Stomach (tissue), 9 donors: Measurements from ENCODE around the gene AKAP13. TPM values are rescaled to one million over a fixed set of nuclear protein-coding genes. Genes with fewer than 3 reads are reported as not detected.

Experiments used
- DNase-seq, 2 donors: peaks; one replicate each; pipeline versions ENCODE4 v3.0.0 to v3.0.0-alpha.2; 2013 to 2019
- H3K27ac ChIP-seq, 5 donors: fragments of 200-600 bp in 4 of 5; sonication (generic) in 4 of 5; one replicate each; pipeline ENCODE4 v1.5.1; 2013 to 2019; ENCODE audit warnings: mild to moderate bottlenecking in 1 of 5, moderate library complexity in 1 of 5
- H3K27me3 ChIP-seq, 3 donors: fragments of 200-600 bp; sonication (generic); one replicate each; pipeline ENCODE4 v1.5.1; 2017 to 2019; ENCODE audit warnings: mixed run types in 1 of 3
- H3K36me3 ChIP-seq, 4 donors: fragments of 200-600 bp; sonication (generic); 1 replicate in 3 of 4; 2 replicates in 1 of 4; pipeline ENCODE4 v1.5.1; 2016 to 2019
- H3K4me1 ChIP-seq, 4 donors: fragments of 200-600 bp; sonication (generic); one replicate each; pipeline ENCODE4 v1.5.1; 2016 to 2019
- H3K4me3 ChIP-seq, 4 donors: fragments of 200-600 bp; sonication (generic) in 3 of 4; one replicate each; pipeline ENCODE4 v1.5.1; 2016 to 2019; ENCODE audit warnings: mild to moderate bottlenecking in 1 of 4
- H3K9me3 ChIP-seq, 4 donors: fragments of 200-600 bp; sonication (generic); one replicate each; pipeline ENCODE4 v1.5.1; 2016 to 2019
- EP300 ChIP-seq: sonication (generic); formaldehyde crosslinking; IDR thresholded peaks from one replicate; pipeline ENCODE4 v1.6.1; 2017; ENCODE audit warnings: antibody characterized with exemption
- POLR2A ChIP-seq, 4 donors: fragments of 450-650 bp; IDR thresholded peaks; one replicate each; pipeline ENCODE4 v1.6.1; 2016; ENCODE audit warnings: antibody characterized with exemption in 4 of 4, control low read depth in 2 of 4, mild to moderate bottlenecking in 1 of 4, moderate library complexity in 1 of 4
- POLR2AphosphoS5 ChIP-seq, 3 donors: sonication (generic); formaldehyde crosslinking; IDR thresholded peaks; one replicate each; pipeline ENCODE4 v1.6.1; 2016; ENCODE audit warnings: antibody characterized with exemption in 3 of 3
- WGBS, 5 donors: extraction: QIAGEN DNeasy Blood & Tissue Kit in 3 of 5; methylation state at CpG; one replicate each; pipeline versions ENCODE4 v1.1.5 to v1.1.7; 2013 to 2018; 5-methylcytosine and 5-hydroxymethylcytosine counted together
- intact Hi-C: fragments of 100-400 bp; cut with DNase I; formaldehyde crosslinking; loops from one replicate; pipeline ENCODE4 v1.15.1; 2023; ENCODE audit warnings: low total_unique reads
- polyA plus RNA-seq, 3 donors: library from polyadenylated mRNA; stranded (reverse); fragments of 200-250 nt; gene quantifications; one replicate each; pipeline ENCODE4 v1.2.3, GENCODE V29; 2013
- total RNA-seq, 5 donors: library from RNA; depleted of rRNA; stranded (reverse); fragments of >200 nt; gene quantifications; one replicate each; pipeline versions ENCODE4 v1.1.0 to v1.2.3, GENCODE V29; 2014 to 2016
- TF ChIP-seq, protein P1 (sequence below), 7 experiments: fragments of 450-650 bp in 4 of 7; fragments of 200-600 bp in 3 of 7; sonication (generic) in 3 of 7; IDR thresholded peaks; one replicate each; pipeline ENCODE4 v1.5.1; 2016 to 2019; ENCODE audit warnings: antibody characterized with exemption in 7 of 7, control low read depth in 2 of 7, mild to moderate bottlenecking in 1 of 7
- donor health status: healthy with polysubstance abuse.
- donor health status: Bipolar disorder and iron deficiency.
- donor health status: healthy.

The AKAP13 gene
- total and polyA plus RNA-seq, 8 donors, result 33.1 to 395 (median 138) TPM

GRCh38 chr15:85717212-85717611 is 336.8 kb downstream of the AKAP13 start:
- Histone ChIP-seq H3K4me1 (no peaks in the 10 kb centered on the region), H3K36me3 (peaks cover 58 to 100% (median 100%) of the 10 kb centered on the region in 4 donors), H3K4me3 (no peak overlapping the region), H3K27me3 (no peaks in the 10 kb centered on the region), H3K27ac (peak overlapping the region in 1 of 5 donors; percentile 15), H3K9me3 (no peaks in the 10 kb centered on the region)
- DNase-seq, result no peak
- intact Hi-C loops, result no loop called here
- 87 to 98% (median 97%) methylated on average over 2 of the region's 2 CpGs for WGBS, 5 donors
- no peak for TF ChIP-seq POLR2AphosphoS5 (IDR thresholded peaks at IDR 0.05)
- no peak for TF ChIP-seq EP300
- TF ChIP-seq, protein P1, sequence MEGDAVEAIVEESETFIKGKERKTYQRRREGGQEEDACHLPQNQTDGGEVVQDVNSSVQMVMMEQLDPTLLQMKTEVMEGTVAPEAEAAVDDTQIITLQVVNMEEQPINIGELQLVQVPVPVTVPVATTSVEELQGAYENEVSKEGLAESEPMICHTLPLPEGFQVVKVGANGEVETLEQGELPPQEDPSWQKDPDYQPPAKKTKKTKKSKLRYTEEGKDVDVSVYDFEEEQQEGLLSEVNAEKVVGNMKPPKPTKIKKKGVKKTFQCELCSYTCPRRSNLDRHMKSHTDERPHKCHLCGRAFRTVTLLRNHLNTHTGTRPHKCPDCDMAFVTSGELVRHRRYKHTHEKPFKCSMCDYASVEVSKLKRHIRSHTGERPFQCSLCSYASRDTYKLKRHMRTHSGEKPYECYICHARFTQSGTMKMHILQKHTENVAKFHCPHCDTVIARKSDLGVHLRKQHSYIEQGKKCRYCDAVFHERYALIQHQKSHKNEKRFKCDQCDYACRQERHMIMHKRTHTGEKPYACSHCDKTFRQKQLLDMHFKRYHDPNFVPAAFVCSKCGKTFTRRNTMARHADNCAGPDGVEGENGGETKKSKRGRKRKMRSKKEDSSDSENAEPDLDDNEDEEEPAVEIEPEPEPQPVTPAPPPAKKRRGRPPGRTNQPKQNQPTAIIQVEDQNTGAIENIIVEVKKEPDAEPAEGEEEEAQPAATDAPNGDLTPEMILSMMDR (IDR thresholded peaks at IDR 0.05), result no peak
- TF ChIP-seq POLR2A (IDR thresholded peaks at IDR 0.05), result no peak

DNA sequence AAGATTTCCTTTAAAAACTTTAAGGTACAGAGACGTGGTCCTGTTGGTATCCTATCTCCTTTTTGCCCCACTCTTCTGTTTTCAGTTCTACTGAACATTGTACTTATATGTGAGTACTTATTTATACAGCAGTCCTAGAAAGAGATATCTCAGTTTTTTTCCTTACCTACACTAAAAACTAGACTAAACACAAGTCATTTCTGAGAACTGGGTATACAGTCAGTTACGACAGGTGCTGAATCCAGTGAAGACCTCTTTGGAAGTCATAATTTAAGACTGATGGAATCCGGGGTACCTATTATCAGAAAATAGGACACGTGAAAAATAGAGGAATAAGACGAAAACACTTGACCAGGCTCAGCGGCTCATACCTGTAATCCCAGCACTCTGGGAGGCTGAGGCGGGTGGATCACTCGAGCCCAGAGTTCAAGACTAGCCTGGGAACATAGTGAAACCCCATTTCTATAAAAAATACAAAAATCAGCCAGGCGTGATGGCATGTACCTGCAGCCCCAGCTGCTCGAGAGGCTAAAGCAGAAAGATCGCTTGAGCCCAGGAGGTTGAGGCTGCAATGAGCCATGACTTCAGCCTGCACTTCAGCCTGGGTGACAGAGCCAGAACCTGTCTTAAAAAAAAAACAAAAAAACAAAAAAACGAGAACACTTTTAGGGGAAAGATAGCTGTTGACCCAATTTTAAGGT is 338.0 kb downstream of the AKAP13 start:
- H3K9me3 ChIP-seq, result no peaks in the 10 kb centered on the region
- H3K27ac ChIP-seq, result no peak overlapping the region
- H3K27me3 ChIP-seq, result no peaks in the 10 kb centered on the region
- DNase-seq, result no peak
- H3K4me1 ChIP-seq, result peaks cover 0 to under 1% (median under 1%) of the 10 kb centered on the region in 4 donors
- H3K4me3 ChIP-seq, result no peak overlapping the region
- intact Hi-C loops, result no loop called here
- TF ChIP-seq, protein P1 (IDR thresholded peaks at IDR 0.05), result no peak
- no peak for TF ChIP-seq EP300
- TF ChIP-seq POLR2A (IDR thresholded peaks at IDR 0.05), result no peak
- TF ChIP-seq POLR2AphosphoS5 (IDR thresholded peaks at IDR 0.05), result no peak
- H3K36me3 ChIP-seq, result peaks cover 60 to 100% (median 100%) of the 10 kb centered on the region in 4 donors
- 82 to 91% (median 90%) methylated on average over 12 of the region's 12 CpGs for WGBS, 5 donors

GRCh38 chr15:85718981-85719380 is 338.6 kb downstream of the AKAP13 start:
- H3K4me1 ChIP-seq, result peaks cover 0 to 6% (median 3%) of the 10 kb centered on the region in 4 donors
- H3K4me3 ChIP-seq, result no peak overlapping the region
- intact Hi-C loops, result no loop called here
- no peak overlapping the region for H3K27ac ChIP-seq
- peaks cover 63 to 100% (median 100%) of the 10 kb centered on the region in 4 donors for H3K36me3 ChIP-seq
- TF ChIP-seq, protein P1 (IDR thresholded peaks at IDR 0.05), result no peak
- no peak for TF ChIP-seq EP300
- TF ChIP-seq POLR2AphosphoS5 (IDR thresholded peaks at IDR 0.05), result no peak
- TF ChIP-seq POLR2A (IDR thresholded peaks at IDR 0.05), result no peak
- 95 to 99% (median 97%) methylated on average over 4 of the region's 4 CpGs for WGBS, 5 donors
- no peaks in the 10 kb centered on the region for H3K27me3 ChIP-seq
- no peak for DNase-seq
- H3K9me3 ChIP-seq, result no peaks in the 10 kb centered on the region

DNA sequence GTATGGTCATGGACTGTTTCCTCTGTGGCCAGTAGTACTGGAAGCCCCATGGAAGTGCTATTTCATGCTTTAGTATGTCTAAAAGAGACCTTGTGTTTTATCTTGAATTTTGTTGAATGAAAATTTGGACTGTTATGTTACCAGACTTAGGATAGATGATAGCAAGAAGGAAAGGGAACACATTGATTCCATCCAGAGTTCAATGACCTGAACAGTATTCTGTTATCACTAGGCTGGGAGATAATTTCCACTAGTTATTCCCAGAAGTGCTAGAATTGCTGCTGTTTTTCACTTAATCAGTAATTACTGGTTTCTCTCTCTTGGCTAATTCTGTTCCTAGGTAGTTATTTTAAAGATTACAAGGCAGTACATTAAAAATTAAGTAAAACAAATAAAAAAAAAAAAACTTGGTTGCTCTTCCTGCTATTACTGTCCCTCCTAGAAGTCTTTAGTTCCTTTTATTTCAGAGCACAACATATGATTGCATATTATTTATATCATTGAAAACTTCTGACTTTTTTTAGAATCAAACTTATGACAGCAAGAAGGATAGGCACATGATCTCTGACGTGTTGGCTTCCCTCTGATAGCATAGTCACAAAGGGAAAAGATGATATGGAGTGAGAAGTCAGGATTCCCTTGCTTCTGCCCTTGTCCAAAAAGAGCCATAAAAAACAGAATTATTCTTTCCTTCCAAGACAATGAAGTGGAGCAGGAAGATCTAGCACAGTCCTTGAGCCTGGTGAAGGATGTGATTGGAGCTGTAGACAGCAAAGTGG is 342.2 kb downstream of the AKAP13 start:
- TF ChIP-seq, protein P1 (IDR thresholded peaks at IDR 0.05), result no peak
- TF ChIP-seq POLR2A (IDR thresholded peaks at IDR 0.05) (no peak), POLR2AphosphoS5 (IDR thresholded peaks at IDR 0.05) (no peak), EP300 (no peak)
- WGBS, 5 donors, result 48 to 70% (median 61%) methylated on average over 1 of the region's 1 CpG
- no peak for DNase-seq
- peak overlapping the region in 1 of 5 donors; percentile 2 for H3K27ac ChIP-seq
- H3K27me3 ChIP-seq, result no peaks in the 10 kb centered on the region
- H3K36me3 ChIP-seq, result peaks cover 62 to 100% (median 99%) of the 10 kb centered on the region in 4 donors
- H3K9me3 ChIP-seq, result no peaks in the 10 kb centered on the region
- H3K4me1 ChIP-seq, result peaks cover 12 to 42% (median 27%) of the 10 kb centered on the region in 4 donors
- no peak overlapping the region for H3K4me3 ChIP-seq
- intact Hi-C loops, result no loop called here
